Osteoblast (primary cell): ENCODE data around the gene ARPC4. TPM values are rescaled to one million over a fixed set of nuclear protein-coding genes. Genes with fewer than 3 reads are reported as not detected.

ENCODE experiments used
- DNase-seq: peaks from one replicate; pipeline ENCODE4 v3.0.0; 2011; ENCODE audit warnings: low spot score, mixed read lengths; ENCODE audit not compliant: insufficient read length; ENCODE audit errors: missing footprints
- H2AFZ ChIP-seq: 2 replicates; pipeline ENCODE4 v1.6.0; 2011; ENCODE audit warnings: mild to moderate bottlenecking, low read length
- H3K27ac ChIP-seq: 2 replicates; pipeline ENCODE4 v1.5.1; 2011; ENCODE audit warnings: mild to moderate bottlenecking, low read depth, low read length, moderate library complexity
- H3K27me3 ChIP-seq: 2 replicates; pipeline ENCODE4 v1.6.0; 2012; ENCODE audit warnings: mild to moderate bottlenecking, control low read depth, inconsistent platforms, low read length, moderate library complexity; ENCODE audit not compliant: insufficient read depth
- H3K36me3 ChIP-seq: 2 replicates; pipeline ENCODE4 v1.5.1; 2011; ENCODE audit warnings: mild to moderate bottlenecking, low read length, control low read depth, moderate library complexity; ENCODE audit not compliant: insufficient read depth
- H3K4me1 ChIP-seq: 2 replicates; pipeline ENCODE4 v1.5.1; 2011; ENCODE audit warnings: mild to moderate bottlenecking, low read length, control low read depth, moderate library complexity; ENCODE audit not compliant: insufficient read depth
- H3K4me2 ChIP-seq: 2 replicates; pipeline ENCODE4 v1.6.0; 2011; ENCODE audit warnings: mild to moderate bottlenecking, low read length; ENCODE audit not compliant: insufficient read depth
- H3K4me3 ChIP-seq: fragments of 200-600 bp; sonication (generic); 3 replicates; pipeline ENCODE4 v1.5.1; 2012; ENCODE audit warnings: mild to moderate bottlenecking, low read length, inconsistent platforms; ENCODE audit not compliant: insufficient read depth
- H3K79me2 ChIP-seq: 2 replicates; pipeline ENCODE4 v1.6.0; 2012; ENCODE audit warnings: mild to moderate bottlenecking, low read length, control low read depth, inconsistent platforms; ENCODE audit not compliant: insufficient read depth
- H3K9me3 ChIP-seq: 2 replicates; pipeline ENCODE4 v1.5.1; 2011; ENCODE audit warnings: low read depth, low read length, control low read depth
- H4K20me1 ChIP-seq: 2 replicates; pipeline ENCODE4 v1.6.0; 2012; ENCODE audit warnings: mild to moderate bottlenecking, low read length, control low read depth; ENCODE audit not compliant: insufficient read depth
- total RNA-seq: library from RNA; depleted of rRNA; stranded (reverse); fragments of >200 nt; gene quantifications from 2 replicates; pipeline ENCODE4 v1.2.3, GENCODE V29; 2012
- TF ChIP-seq, protein P1 (sequence below): IDR thresholded peaks from 2 replicates; pipeline ENCODE4 v1.5.1; 2011; ENCODE audit warnings: mild to moderate bottlenecking, low read depth, low read length, moderate library complexity; ENCODE audit errors: extremely low read depth

The ARPC4 gene
- total RNA-seq, 1 donor = 222 TPM

DNA sequence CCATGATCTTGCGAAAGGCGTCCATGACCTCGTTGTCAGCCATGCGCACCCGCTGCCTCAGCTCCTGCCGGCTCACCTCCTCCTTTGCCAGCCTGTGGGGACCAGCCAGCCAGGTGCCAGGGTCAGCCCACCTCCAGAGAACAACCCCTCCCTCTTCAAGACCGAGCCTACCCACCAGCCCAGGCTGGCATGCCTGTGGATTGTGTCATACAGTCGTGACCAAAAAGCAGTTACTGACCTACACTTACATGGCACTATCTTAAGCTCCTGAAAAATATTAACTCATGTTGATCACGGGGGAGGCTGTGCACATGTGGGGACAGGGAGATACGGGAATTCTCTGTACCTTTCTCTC, 12.4 kb upstream of the ARPC4 start:
- H3K27me3 ChIP-seq = no peaks in the 10 kb centered on the region
- TF ChIP-seq, protein P1, sequence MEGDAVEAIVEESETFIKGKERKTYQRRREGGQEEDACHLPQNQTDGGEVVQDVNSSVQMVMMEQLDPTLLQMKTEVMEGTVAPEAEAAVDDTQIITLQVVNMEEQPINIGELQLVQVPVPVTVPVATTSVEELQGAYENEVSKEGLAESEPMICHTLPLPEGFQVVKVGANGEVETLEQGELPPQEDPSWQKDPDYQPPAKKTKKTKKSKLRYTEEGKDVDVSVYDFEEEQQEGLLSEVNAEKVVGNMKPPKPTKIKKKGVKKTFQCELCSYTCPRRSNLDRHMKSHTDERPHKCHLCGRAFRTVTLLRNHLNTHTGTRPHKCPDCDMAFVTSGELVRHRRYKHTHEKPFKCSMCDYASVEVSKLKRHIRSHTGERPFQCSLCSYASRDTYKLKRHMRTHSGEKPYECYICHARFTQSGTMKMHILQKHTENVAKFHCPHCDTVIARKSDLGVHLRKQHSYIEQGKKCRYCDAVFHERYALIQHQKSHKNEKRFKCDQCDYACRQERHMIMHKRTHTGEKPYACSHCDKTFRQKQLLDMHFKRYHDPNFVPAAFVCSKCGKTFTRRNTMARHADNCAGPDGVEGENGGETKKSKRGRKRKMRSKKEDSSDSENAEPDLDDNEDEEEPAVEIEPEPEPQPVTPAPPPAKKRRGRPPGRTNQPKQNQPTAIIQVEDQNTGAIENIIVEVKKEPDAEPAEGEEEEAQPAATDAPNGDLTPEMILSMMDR = no peak
- H3K27ac ChIP-seq = no peak overlapping the region
- no peak overlapping the region for H3K4me3 ChIP-seq
- H3K4me1 ChIP-seq = peaks cover 23% of the 10 kb centered on the region
- DNase-seq = no peak
- H2AFZ ChIP-seq = no peak overlapping the region
- no peaks in the 10 kb centered on the region for H3K9me3 ChIP-seq
- H4K20me1 ChIP-seq = no peaks in the 10 kb centered on the region
- H3K79me2 ChIP-seq = no peaks in the 10 kb centered on the region
- peaks cover 35% of the 10 kb centered on the region for H3K36me3 ChIP-seq
- no peak overlapping the region for H3K4me2 ChIP-seq

DNA sequence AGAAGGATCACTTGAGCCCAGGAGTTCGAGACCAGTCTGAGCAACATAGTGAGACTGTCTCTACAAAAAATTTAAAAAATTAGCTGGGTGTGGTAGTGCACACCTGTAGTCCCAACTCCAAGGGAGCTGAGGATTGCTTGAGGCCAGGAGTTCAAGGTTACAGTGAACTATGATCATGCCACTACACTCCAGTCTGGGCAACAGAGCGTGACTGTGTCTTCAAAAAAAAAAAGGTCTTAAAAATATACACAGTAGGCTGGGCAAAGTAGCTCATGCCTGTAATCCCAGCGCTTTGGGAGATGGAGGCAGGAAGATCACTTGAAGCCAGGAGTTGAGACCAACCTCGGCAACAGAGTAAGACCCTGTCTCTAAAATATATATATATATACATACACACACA, 12.0 kb upstream of the ARPC4 start:
- H3K36me3 ChIP-seq = peaks cover 38% of the 10 kb centered on the region
- H4K20me1 ChIP-seq = no peaks in the 10 kb centered on the region
- TF ChIP-seq, protein P1 = no peak
- no peak overlapping the region for H2AFZ ChIP-seq
- H3K27me3 ChIP-seq = no peaks in the 10 kb centered on the region
- H3K4me1 ChIP-seq = peaks cover 23% of the 10 kb centered on the region
- H3K4me3 ChIP-seq = no peak overlapping the region
- H3K4me2 ChIP-seq = no peak overlapping the region
- DNase-seq = no peak
- no peaks in the 10 kb centered on the region for H3K9me3 ChIP-seq
- no peak overlapping the region for H3K27ac ChIP-seq
- H3K79me2 ChIP-seq = no peaks in the 10 kb centered on the region

DNA sequence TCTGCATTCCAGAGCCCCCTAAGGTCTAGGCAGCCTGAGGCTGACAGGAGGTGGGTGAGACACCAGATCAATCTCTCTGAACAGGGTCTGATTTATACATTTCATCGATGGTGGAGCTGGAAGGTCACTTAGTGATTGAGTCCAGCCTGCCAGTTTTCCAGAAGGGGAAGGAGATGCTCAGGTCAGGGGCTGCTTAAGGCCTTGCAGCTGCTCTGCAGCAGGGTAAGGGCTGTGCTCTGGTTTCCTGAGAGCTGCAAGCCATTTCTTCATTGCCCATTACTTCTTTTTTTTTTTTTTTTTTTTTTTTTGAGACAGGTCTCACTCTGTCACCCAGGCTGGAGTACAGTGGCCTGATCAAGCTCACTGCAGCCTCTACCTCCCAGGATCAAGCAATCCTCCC, 11.3 kb upstream of the ARPC4 start:
- no peak overlapping the region for H3K4me3 ChIP-seq
- H3K27me3 ChIP-seq = no peaks in the 10 kb centered on the region
- TF ChIP-seq, protein P1 = no peak
- no peak overlapping the region for H2AFZ ChIP-seq
- H3K36me3 ChIP-seq = peaks cover 43% of the 10 kb centered on the region
- H3K9me3 ChIP-seq = no peaks in the 10 kb centered on the region
- no peak overlapping the region for H3K27ac ChIP-seq
- no peaks in the 10 kb centered on the region for H4K20me1 ChIP-seq
- H3K79me2 ChIP-seq = no peaks in the 10 kb centered on the region
- no peak for DNase-seq
- H3K4me1 ChIP-seq = peaks cover 23% of the 10 kb centered on the region
- no peak overlapping the region for H3K4me2 ChIP-seq

DNA sequence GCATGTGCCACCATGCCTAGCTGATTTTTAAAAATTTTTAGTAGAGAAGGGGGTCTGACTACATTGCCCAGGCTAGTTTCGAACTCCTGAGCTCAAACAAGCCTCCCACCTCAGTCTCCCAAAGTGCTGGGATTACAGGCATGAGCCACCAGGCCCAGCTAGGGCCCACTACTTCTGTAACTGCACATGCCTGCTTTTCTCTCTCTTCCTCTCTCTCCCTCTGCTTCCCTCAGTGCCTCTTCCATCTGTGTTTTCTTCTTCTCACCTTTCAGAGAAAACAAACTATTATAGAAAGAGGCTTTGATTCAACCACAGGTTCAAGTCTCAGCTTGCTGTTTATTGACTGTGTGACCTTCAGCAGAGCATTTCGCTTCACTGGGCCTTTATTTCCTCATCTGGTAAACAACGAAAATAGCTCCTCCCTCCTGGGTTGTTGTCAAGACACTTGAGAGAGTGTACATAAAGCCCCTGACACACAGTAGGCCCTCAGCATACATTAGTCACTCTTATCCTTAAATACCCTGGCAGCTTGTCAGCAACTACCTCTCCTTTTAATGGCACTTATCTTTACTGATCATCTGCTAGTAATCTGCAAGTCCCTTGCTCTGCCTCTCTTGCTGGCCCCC, 10.8 kb upstream of the ARPC4 start:
- no peak overlapping the region for H3K4me2 ChIP-seq
- H4K20me1 ChIP-seq = no peaks in the 10 kb centered on the region
- no peak overlapping the region for H3K4me3 ChIP-seq
- H3K27me3 ChIP-seq = no peaks in the 10 kb centered on the region
- H3K27ac ChIP-seq = no peak overlapping the region
- H3K79me2 ChIP-seq = no peaks in the 10 kb centered on the region
- H2AFZ ChIP-seq = no peak overlapping the region
- H3K9me3 ChIP-seq = no peaks in the 10 kb centered on the region
- no peak for DNase-seq
- peaks cover 49% of the 10 kb centered on the region for H3K36me3 ChIP-seq
- H3K4me1 ChIP-seq = peaks cover 22% of the 10 kb centered on the region
- TF ChIP-seq, protein P1 = no peak
